ENCODE results near the gene ZNF814.
"Not testable (repeated sequence)": the region's sequence is repeated elsewhere in the genome, so short reads cannot be mapped to it uniquely, and the experiment has no call there.

DNA sequence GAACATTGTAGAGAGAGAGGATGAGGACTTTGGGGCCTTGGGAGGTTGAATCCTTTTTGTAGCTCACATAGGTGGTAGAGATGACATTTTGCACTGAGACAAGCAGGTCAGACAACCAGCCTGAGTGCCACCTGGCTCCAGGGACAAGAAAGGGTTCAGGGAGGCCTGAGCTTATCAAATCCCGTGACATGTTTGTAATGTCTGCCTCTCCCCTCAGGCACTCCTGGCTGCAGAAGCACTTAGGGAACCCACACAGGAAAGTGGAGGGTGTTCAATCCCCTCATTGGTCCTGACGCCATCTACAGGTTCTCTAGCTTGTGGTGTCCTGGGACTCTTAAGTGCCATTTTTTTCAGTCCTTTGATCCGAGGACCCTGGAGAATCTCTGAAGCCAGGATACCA, 67.7 kb downstream of the ZNF814 start:
- TF ChIP-seq EZH2 (IDR thresholded peaks at IDR 0.05; ENCODE audit: low read depth, unreplicated experiment), result not testable (repeated sequence)
- TF ChIP-seq, protein P1, sequence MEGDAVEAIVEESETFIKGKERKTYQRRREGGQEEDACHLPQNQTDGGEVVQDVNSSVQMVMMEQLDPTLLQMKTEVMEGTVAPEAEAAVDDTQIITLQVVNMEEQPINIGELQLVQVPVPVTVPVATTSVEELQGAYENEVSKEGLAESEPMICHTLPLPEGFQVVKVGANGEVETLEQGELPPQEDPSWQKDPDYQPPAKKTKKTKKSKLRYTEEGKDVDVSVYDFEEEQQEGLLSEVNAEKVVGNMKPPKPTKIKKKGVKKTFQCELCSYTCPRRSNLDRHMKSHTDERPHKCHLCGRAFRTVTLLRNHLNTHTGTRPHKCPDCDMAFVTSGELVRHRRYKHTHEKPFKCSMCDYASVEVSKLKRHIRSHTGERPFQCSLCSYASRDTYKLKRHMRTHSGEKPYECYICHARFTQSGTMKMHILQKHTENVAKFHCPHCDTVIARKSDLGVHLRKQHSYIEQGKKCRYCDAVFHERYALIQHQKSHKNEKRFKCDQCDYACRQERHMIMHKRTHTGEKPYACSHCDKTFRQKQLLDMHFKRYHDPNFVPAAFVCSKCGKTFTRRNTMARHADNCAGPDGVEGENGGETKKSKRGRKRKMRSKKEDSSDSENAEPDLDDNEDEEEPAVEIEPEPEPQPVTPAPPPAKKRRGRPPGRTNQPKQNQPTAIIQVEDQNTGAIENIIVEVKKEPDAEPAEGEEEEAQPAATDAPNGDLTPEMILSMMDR (conservative IDR thresholded peaks at IDR 0.05; ENCODE audit: low read depth in 2 of 2), result not testable (repeated sequence)
